Measurements from ENCODE around the gene XIAP.

Gene XIAP

GRCh38 chrX:123962006-123962467 lies 102.2 kb downstream of the XIAP start:
- DNase-seq = no peak

- peak; percentile 93 for DNase-seq
Observed at GRCh38 chrX:123962794-123963373, 103.0 kb downstream of the XIAP start.

All from activated effector memory CD4-positive, alpha-beta T cell treated with anti-CD3 and anti-CD28 coated beads, Interleukin-2, amount 50 U/mL, for 16 hours (primary cell).